MCF 10A (cell line): Measurements from ENCODE around the gene ZCWPW1. TPM values are rescaled to one million over a fixed set of nuclear protein-coding genes. Genes with fewer than 3 reads are reported as not detected.
A peak's percentile ranks its signal among the peaks of the same experiment; 100 is the strongest.

ENCODE experiments used
- BruUV-seq: library from RNA; stranded (reverse); fragments of 400-500 nt; replicated peaks from 2 replicates; lab custom pipeline; 2021; lab: Mats Ljungman, UMichigan
- CTCF ChIA-PET: fragments of 300-600 bp; sonication (Branson Sonifier 250); formaldehyde crosslinking; extraction: SDS; loops from one replicate; lab custom pipeline; 2021; ENCODE audit warnings: antibody characterized with exemption, inconsistent platforms; lab: Yijun Ruan, JAX
- POLR2A ChIA-PET: fragments of 300-600, 350-650 bp; sonication (Branson Sonifier 250); formaldehyde crosslinking; extraction: SDS; loops from one replicate; lab custom pipeline; 2020; ENCODE audit warnings: antibody characterized with exemption, inconsistent platforms; lab: Yijun Ruan, JAX
- DNase-seq: peaks from one replicate; pipeline ENCODE4 v3.0.0-alpha.2; 2018; ENCODE audit not compliant: unreplicated experiment
- H3K27ac Mint-ChIP-seq: one replicate; pipeline ENCODE4 v1.8.0; 2022; ENCODE audit warnings: mild to moderate bottlenecking, low read depth, mixed read lengths; ENCODE audit not compliant: unreplicated experiment
- H3K27me3 Mint-ChIP-seq: one replicate; pipeline ENCODE4 v1.8.0; 2022; ENCODE audit warnings: mixed read lengths; ENCODE audit not compliant: insufficient read depth, unreplicated experiment
- H3K36me3 Mint-ChIP-seq: one replicate; pipeline ENCODE4 v1.8.0; 2022; ENCODE audit warnings: mild to moderate bottlenecking, moderate library complexity, mixed read lengths; ENCODE audit not compliant: insufficient read depth, unreplicated experiment
- H3K4me1 Mint-ChIP-seq: one replicate; pipeline ENCODE4 v1.8.0; 2022; ENCODE audit warnings: mixed read lengths; ENCODE audit not compliant: insufficient read depth, unreplicated experiment
- H3K4me3 Mint-ChIP-seq: one replicate; pipeline ENCODE4 v1.8.0; 2022; ENCODE audit warnings: mild to moderate bottlenecking, moderate library complexity, mixed read lengths; ENCODE audit not compliant: unreplicated experiment
- H3K9me3 Mint-ChIP-seq: one replicate; pipeline ENCODE4 v1.8.0; 2022; ENCODE audit warnings: mixed read lengths; ENCODE audit not compliant: unreplicated experiment
- CTCF ChIP-seq: fragments of 200-600 bp; IDR thresholded peaks from one replicate; pipeline ENCODE4 v1.8.0; 2022; ENCODE audit warnings: antibody characterized with exemption, mild to moderate bottlenecking; ENCODE audit not compliant: unreplicated experiment
- intact Hi-C: fragments of 100-400 bp; cut with micrococcal nuclease; formaldehyde crosslinking; loops from 2 replicates; pipeline ENCODE4 v1.14.1; 2022
- total RNA-seq: library from RNA; stranded (reverse); gene quantifications from 2 replicates; pipeline ENCODE4 v1.2.3, GENCODE V29; 2022

The ZCWPW1 gene
- total RNA-seq, 1 experiment from 2014 or later = 6.5 TPM

GRCh38 chr7:100438172-100438571 is 9.7 kb upstream of the ZCWPW1 start:
- ChIA-PET POLR2A (interaction anchor here (0.6 to 5.2 kb wide), 4 partner anchors 9 to 623 kb away, joined by 3 to 27 read pairs (median 15); partner anchors contain the start of genes MEPCE, SRRT and ZCWPW1), CTCF (interaction anchor here (0.6 to 2.2 kb wide), 4 partner anchors 12 to 918 kb away, joined by 3 to 10 read pairs (median 5); no protein-coding TSS in a partner anchor)
- no peaks in the 10 kb centered on the region for H3K27me3 Mint-ChIP-seq
- H3K4me3 Mint-ChIP-seq = no peak overlapping the region
- H3K9me3 Mint-ChIP-seq = no peaks in the 10 kb centered on the region
- H3K27ac Mint-ChIP-seq = no peak overlapping the region
- BruUV-seq = no TSS peak
- TF ChIP-seq CTCF = no peak
- H3K36me3 Mint-ChIP-seq = peaks cover 33% of the 10 kb centered on the region
- no peak for DNase-seq
- intact Hi-C loops = no loop called here
- peaks cover 17% of the 10 kb centered on the region for H3K4me1 Mint-ChIP-seq

- Mint-ChIP-seq H3K9me3 (no peaks in the 10 kb centered on the region), H3K27me3 (no peaks in the 10 kb centered on the region), H3K4me1 (peaks cover 24% of the 10 kb centered on the region), H3K36me3 (peaks cover 40% of the 10 kb centered on the region), H3K27ac (peak overlapping the region; percentile 96), H3K4me3 (peak overlapping the region; percentile 95)
- no peak for TF ChIP-seq CTCF
- intact Hi-C loops = no loop called here
- no TSS peak for BruUV-seq
- ChIA-PET CTCF (interaction anchor here (0.6 to 2.2 kb wide), 8 partner anchors 13 to 918 kb away, joined by 3 to 10 read pairs (median 3); partner anchors contain the start of gene SLC12A9), POLR2A (interaction anchor here (0.6 to 5.2 kb wide), 16 partner anchors 8 to 624 kb away, joined by 3 to 27 read pairs (median 4); partner anchors contain the start of genes FBXO24, GNB2, LRCH4 and MEPCE)
- DNase-seq = no peak
Observed at GRCh38 chr7:100437150-100438100, 8.9 kb upstream of the ZCWPW1 start.

- H3K4me1 Mint-ChIP-seq = peaks cover 36% of the 10 kb centered on the region
- ChIA-PET POLR2A (interaction anchor here (0.7 to 5.2 kb wide), 10 partner anchors 7 to 454 kb away, joined by 3 to 27 read pairs (median 4); partner anchors contain the start of genes MEPCE, MOSPD3, UFSP1 and ZCWPW1), CTCF (interaction anchor here (0.6 to 2.2 kb wide), 6 partner anchors 15 to 290 kb away, joined by 3 to 10 read pairs (median 4); no protein-coding TSS in a partner anchor)
- no peaks in the 10 kb centered on the region for H3K27me3 Mint-ChIP-seq
- TSS peak; percentile 47 for BruUV-seq
- H3K9me3 Mint-ChIP-seq = no peaks in the 10 kb centered on the region
- no peak for TF ChIP-seq CTCF
- intact Hi-C loops = no loop called here
- peak overlapping the region; percentile 95 for H3K4me3 Mint-ChIP-seq
- H3K27ac Mint-ChIP-seq = peak overlapping the region; percentile 96
- DNase-seq = peak; percentile 38
- H3K36me3 Mint-ChIP-seq = peaks cover 46% of the 10 kb centered on the region
Observed at GRCh38 chr7:100435401-100436304, 7.2 kb upstream of the ZCWPW1 start.
